H9 (cell line): ENCODE data around the gene TRIM56. TPM values are rescaled to one million over a fixed set of nuclear protein-coding genes. Genes with fewer than 3 reads are reported as not detected.

Experiments used
- DNase-seq: peaks from one replicate; pipeline ENCODE4 v3.0.0-alpha.2; 2017
- H2AFZ ChIP-seq: one replicate; pipeline ENCODE4 v1.6.1; 2013; ENCODE audit warnings: mild to moderate bottlenecking, low read length, control low read depth, moderate library complexity
- H2AK5ac ChIP-seq: 2 replicates; pipeline ENCODE4 v1.6.1; 2013; ENCODE audit warnings: low read length, control low read depth, mixed read lengths; ENCODE audit not compliant: insufficient read length
- H2BK120ac ChIP-seq: one replicate; pipeline ENCODE4 v1.6.1; 2013; ENCODE audit warnings: low read depth, mild to moderate bottlenecking, low read length, control low read depth, inconsistent platforms; ENCODE audit not compliant: poor library complexity, severe bottlenecking
- H2BK12ac ChIP-seq: 2 replicates; pipeline ENCODE4 v1.6.1; 2013; ENCODE audit warnings: low read length, control low read depth, mixed read lengths, low read depth; ENCODE audit not compliant: insufficient read length
- H2BK15ac ChIP-seq: 2 replicates; pipeline ENCODE4 v1.6.1; 2013; ENCODE audit warnings: low read depth, low read length, control low read depth
- H2BK20ac ChIP-seq: one replicate; pipeline ENCODE4 v1.6.1; 2013; ENCODE audit warnings: low read depth, mild to moderate bottlenecking, low read length, control low read depth, inconsistent platforms; ENCODE audit not compliant: poor library complexity, severe bottlenecking
- H2BK5ac ChIP-seq: 2 replicates; pipeline ENCODE4 v1.6.1; 2013; ENCODE audit warnings: low read length, control low read depth, mixed read lengths; ENCODE audit not compliant: insufficient read length
- H3K14ac ChIP-seq: 2 replicates; pipeline ENCODE4 v1.6.1; 2013; ENCODE audit warnings: low read length, control low read depth; ENCODE audit not compliant: insufficient read depth
- H3K18ac ChIP-seq: 2 replicates; pipeline ENCODE4 v1.6.1; 2013; ENCODE audit warnings: low read depth, mild to moderate bottlenecking, mixed read lengths, low read length, control low read depth; ENCODE audit not compliant: insufficient read length
- H3K23ac ChIP-seq: 2 replicates; pipeline ENCODE4 v1.6.1; 2013; ENCODE audit warnings: low read length, control low read depth, mixed read lengths, low read depth; ENCODE audit not compliant: insufficient read length
- H3K23me2 ChIP-seq: 2 replicates; pipeline ENCODE4 v1.6.1; 2013; ENCODE audit warnings: low read depth, mild to moderate bottlenecking, mixed read lengths, low read length, control low read depth; ENCODE audit not compliant: insufficient read length, poor library complexity, severe bottlenecking
- H3K27ac ChIP-seq: 2 replicates; pipeline ENCODE4 v1.5.1; 2013; ENCODE audit warnings: low read length, control low read depth, mixed read lengths, low read depth; ENCODE audit not compliant: insufficient read length
- H3K27me3 ChIP-seq: 2 replicates; pipeline ENCODE4 v1.6.1; 2013; ENCODE audit warnings: low read length, control low read depth, inconsistent platforms; ENCODE audit not compliant: insufficient read depth
- H3K4ac ChIP-seq: 2 replicates; pipeline ENCODE4 v1.6.1; 2013; ENCODE audit warnings: low read depth, mild to moderate bottlenecking, control low read depth, inconsistent platforms, low read length, moderate library complexity
- H3K4me1 ChIP-seq: 2 replicates; pipeline ENCODE4 v1.6.1; 2013; ENCODE audit warnings: low read length, control low read depth, inconsistent platforms; ENCODE audit not compliant: insufficient read depth
- H3K4me2 ChIP-seq: 2 replicates; pipeline ENCODE4 v1.6.1; 2013; ENCODE audit warnings: low read length, control low read depth, mixed read lengths; ENCODE audit not compliant: insufficient read length, insufficient read depth
- H3K56ac ChIP-seq: 2 replicates; pipeline ENCODE4 v1.6.1; 2013; ENCODE audit warnings: low read depth, mild to moderate bottlenecking, mixed read lengths, low read length, control low read depth; ENCODE audit not compliant: insufficient read length
- H3K79me1 ChIP-seq: 2 replicates; pipeline ENCODE4 v1.6.1; 2013; ENCODE audit warnings: low read depth, mild to moderate bottlenecking, moderate library complexity, low read length, control low read depth, inconsistent platforms; ENCODE audit not compliant: insufficient read depth, poor library complexity, severe bottlenecking
- H3K79me2 ChIP-seq: 2 replicates; pipeline ENCODE4 v1.6.1; 2013; ENCODE audit warnings: low read length, control low read depth, inconsistent platforms; ENCODE audit not compliant: insufficient read depth
- H3K9ac ChIP-seq: 2 replicates; pipeline ENCODE4 v1.6.1; 2013; ENCODE audit warnings: low read length, control low read depth, mixed read lengths; ENCODE audit not compliant: insufficient read length; ENCODE audit errors: extremely low read depth
- H3K9me3 ChIP-seq: one replicate; pipeline ENCODE4 v1.6.1; 2013; ENCODE audit warnings: low read depth, low read length, inconsistent platforms; ENCODE audit not compliant: control insufficient read depth
- H3T11ph ChIP-seq: one replicate; pipeline ENCODE4 v1.6.1; 2013; ENCODE audit warnings: mild to moderate bottlenecking, low read length, control low read depth, inconsistent platforms
- H4K20me1 ChIP-seq: one replicate; pipeline ENCODE4 v1.6.1; 2013; ENCODE audit not compliant: control insufficient read depth, insufficient read length, insufficient read depth
- H4K5ac ChIP-seq: 2 replicates; pipeline ENCODE4 v1.6.1; 2013; ENCODE audit warnings: low read depth, mild to moderate bottlenecking, mixed read lengths, low read length, control low read depth; ENCODE audit not compliant: insufficient read length
- H4K8ac ChIP-seq: replicated peaks from 2 replicates; pipeline ENCODE4 v1.6.1; 2013; ENCODE audit warnings: low read length, control low read depth, mixed read lengths, low read depth; ENCODE audit not compliant: insufficient read length
- H4K91ac ChIP-seq: 2 replicates; pipeline ENCODE4 v1.6.1; 2013; ENCODE audit warnings: low read depth, mild to moderate bottlenecking, moderate library complexity, mixed read lengths, low read length, control low read depth; ENCODE audit not compliant: insufficient read length
- H3K27ac Mint-ChIP-seq, 3 experiments: 2 replicates in 2 of 3; 3 replicates in 1 of 3; pipeline ENCODE4 v1.8.0; 2020 to 2021; ENCODE audit warnings: mixed read lengths in 3 of 3, mild to moderate bottlenecking in 1 of 3, moderate library complexity in 1 of 3
- H3K27me3 Mint-ChIP-seq: 2 replicates; pipeline ENCODE4 v1.8.0; 2021; ENCODE audit warnings: low read depth, mild to moderate bottlenecking, moderate library complexity, mixed read lengths
- H3K36me3 Mint-ChIP-seq, 3 experiments: 2 replicates in 2 of 3; 3 replicates in 1 of 3; pipeline ENCODE4 v1.8.0; 2020 to 2021; ENCODE audit warnings: low read depth in 3 of 3, mixed read lengths in 3 of 3; ENCODE audit not compliant: insufficient read depth in 1 of 3
- H3K4me1 Mint-ChIP-seq, 2 experiments: 2 replicates each; pipeline ENCODE4 v1.8.0; 2020; ENCODE audit warnings: mixed read lengths in 2 of 2
- H3K4me3 Mint-ChIP-seq, 2 experiments: 2 replicates in 1 of 2; 3 replicates in 1 of 2; pipeline ENCODE4 v1.8.0; 2020 to 2021; ENCODE audit warnings: mild to moderate bottlenecking in 2 of 2, mixed read lengths in 2 of 2, moderate library complexity in 1 of 2
- H3K9me3 Mint-ChIP-seq, 2 experiments: 2 replicates in 1 of 2; 3 replicates in 1 of 2; pipeline ENCODE4 v1.8.0; 2020; ENCODE audit warnings: mild to moderate bottlenecking in 2 of 2, mixed read lengths in 2 of 2, moderate library complexity in 1 of 2
- WGBS: extraction: QIAGEN DNeasy Blood & Tissue Kit; methylation state at CpG from one replicate; pipeline ENCODE4 v1.1.7; 2013; ENCODE audit warnings: missing lambda C conversion rate, low lambda C conversion rate, mixed read lengths; ENCODE audit not compliant: insufficient read length; ENCODE audit errors: extremely low coverage; 5-methylcytosine and 5-hydroxymethylcytosine counted together
- total RNA-seq: library from RNA; stranded (reverse); gene quantifications from 2 replicates; pipeline ENCODE4 v1.2.1, GENCODE V29; 2021
- TF ChIP-seq, protein P1 (sequence below): fragments of 200-600 bp; sonication (generic); conservative IDR thresholded peaks from 3 replicates; pipeline ENCODE4 v1.8.0; 2021; ENCODE audit warnings: antibody characterized with exemption, mild to moderate bottlenecking

The TRIM56 gene
- total RNA-seq, 1 experiment from 2014 or later: 21.8 TPM

DNA sequence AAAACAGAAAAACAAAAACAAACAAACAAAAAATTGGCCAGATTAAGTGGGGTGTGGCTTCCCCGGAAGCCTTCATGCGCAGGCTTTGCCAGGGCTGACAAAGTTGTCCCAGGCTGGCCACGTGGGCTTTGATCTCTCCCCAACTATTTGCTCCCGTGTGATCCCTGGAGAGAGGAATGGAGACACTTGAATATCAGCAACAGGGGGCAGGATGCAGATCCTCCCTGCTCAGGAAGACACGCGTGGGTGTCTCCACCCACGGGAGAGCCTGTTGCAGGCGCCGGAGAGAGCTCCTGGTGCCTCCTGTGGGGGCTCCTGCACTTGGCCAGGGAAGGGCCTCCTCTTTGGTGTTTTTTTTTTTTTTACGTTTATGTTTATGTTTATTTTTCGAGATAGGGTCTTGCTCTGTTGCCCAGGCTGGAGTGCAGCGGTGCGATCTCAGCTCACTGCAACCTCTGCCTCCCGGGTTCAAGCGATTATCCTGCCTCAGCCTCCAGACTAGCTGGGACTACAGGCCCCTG, 19.0 kb downstream of the TRIM56 start:
- no peak overlapping the region for H4K5ac ChIP-seq
- H3K36me3 Mint-ChIP-seq: no peaks in the 10 kb centered on the region; a peak in 1 of 7 replicates
- TF ChIP-seq, protein P1, sequence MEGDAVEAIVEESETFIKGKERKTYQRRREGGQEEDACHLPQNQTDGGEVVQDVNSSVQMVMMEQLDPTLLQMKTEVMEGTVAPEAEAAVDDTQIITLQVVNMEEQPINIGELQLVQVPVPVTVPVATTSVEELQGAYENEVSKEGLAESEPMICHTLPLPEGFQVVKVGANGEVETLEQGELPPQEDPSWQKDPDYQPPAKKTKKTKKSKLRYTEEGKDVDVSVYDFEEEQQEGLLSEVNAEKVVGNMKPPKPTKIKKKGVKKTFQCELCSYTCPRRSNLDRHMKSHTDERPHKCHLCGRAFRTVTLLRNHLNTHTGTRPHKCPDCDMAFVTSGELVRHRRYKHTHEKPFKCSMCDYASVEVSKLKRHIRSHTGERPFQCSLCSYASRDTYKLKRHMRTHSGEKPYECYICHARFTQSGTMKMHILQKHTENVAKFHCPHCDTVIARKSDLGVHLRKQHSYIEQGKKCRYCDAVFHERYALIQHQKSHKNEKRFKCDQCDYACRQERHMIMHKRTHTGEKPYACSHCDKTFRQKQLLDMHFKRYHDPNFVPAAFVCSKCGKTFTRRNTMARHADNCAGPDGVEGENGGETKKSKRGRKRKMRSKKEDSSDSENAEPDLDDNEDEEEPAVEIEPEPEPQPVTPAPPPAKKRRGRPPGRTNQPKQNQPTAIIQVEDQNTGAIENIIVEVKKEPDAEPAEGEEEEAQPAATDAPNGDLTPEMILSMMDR: no peak
- no peak overlapping the region for H3K14ac ChIP-seq
- H3K27me3 ChIP-seq: no peaks in the 10 kb centered on the region
- no peaks in the 10 kb centered on the region for H4K20me1 ChIP-seq
- no peaks in the 10 kb centered on the region for H3K9me3 Mint-ChIP-seq
- H3K27me3 Mint-ChIP-seq: no peaks in the 10 kb centered on the region
- no peaks in the 10 kb centered on the region for H3K79me2 ChIP-seq
- H3K4me1 Mint-ChIP-seq: peaks cover 39 to 40% of the 10 kb centered on the region in 2 experiments
- no peak overlapping the region for H3T11ph ChIP-seq
- no peak for DNase-seq
- no peak overlapping the region for H3K4me2 ChIP-seq
- no peak overlapping the region for H2BK12ac ChIP-seq
- WGBS: no CpG with 5 or more reads among the region's 15 CpGs
- no peak overlapping the region for H2BK5ac ChIP-seq
- no peaks in the 10 kb centered on the region for H3K23me2 ChIP-seq
- no peak overlapping the region for H3K56ac ChIP-seq
- H3K18ac ChIP-seq: no peak overlapping the region
- H3K23ac ChIP-seq: no peak overlapping the region
- no peak overlapping the region for H4K91ac ChIP-seq
- H2BK120ac ChIP-seq: no peak overlapping the region
- H2BK20ac ChIP-seq: no peak overlapping the region
- no peak overlapping the region for H3K27ac ChIP-seq
- peak overlapping the region in 2 of 3 experiments; percentile 72 to 85; a peak in 2 of 7 replicates for H3K27ac Mint-ChIP-seq
- no peaks in the 10 kb centered on the region for H3K79me1 ChIP-seq
- peaks cover 3% of the 10 kb centered on the region for H3K4me1 ChIP-seq
- H3K9me3 ChIP-seq: no peaks in the 10 kb centered on the region
- no peak overlapping the region for H2AK5ac ChIP-seq
- H3K4ac ChIP-seq: no peak overlapping the region
- no peak overlapping the region for H2AFZ ChIP-seq
- H2BK15ac ChIP-seq: no peak overlapping the region
- H4K8ac ChIP-seq: no peak overlapping the region
- no peak overlapping the region for H3K4me3 Mint-ChIP-seq
- H3K9ac ChIP-seq: no peak overlapping the region
